Activated naive CD8-positive, alpha-beta T cell treated with anti-CD3 and anti-CD28 coated beads, Interleukin-2, amount 50 U/mL, for 16 hours (primary cell): ENCODE measurements around the gene PTPRO.
"Not testable (repeated sequence)": the region's sequence is repeated elsewhere in the genome, so short reads cannot be mapped to it uniquely, and the experiment has no call there.

Source experiments
- DNase-seq: peaks from one replicate; pipeline ENCODE4 v3.0.0-alpha.2; 2020; ENCODE audit warnings: low read depth, low spot score

Gene PTPRO

DNA sequence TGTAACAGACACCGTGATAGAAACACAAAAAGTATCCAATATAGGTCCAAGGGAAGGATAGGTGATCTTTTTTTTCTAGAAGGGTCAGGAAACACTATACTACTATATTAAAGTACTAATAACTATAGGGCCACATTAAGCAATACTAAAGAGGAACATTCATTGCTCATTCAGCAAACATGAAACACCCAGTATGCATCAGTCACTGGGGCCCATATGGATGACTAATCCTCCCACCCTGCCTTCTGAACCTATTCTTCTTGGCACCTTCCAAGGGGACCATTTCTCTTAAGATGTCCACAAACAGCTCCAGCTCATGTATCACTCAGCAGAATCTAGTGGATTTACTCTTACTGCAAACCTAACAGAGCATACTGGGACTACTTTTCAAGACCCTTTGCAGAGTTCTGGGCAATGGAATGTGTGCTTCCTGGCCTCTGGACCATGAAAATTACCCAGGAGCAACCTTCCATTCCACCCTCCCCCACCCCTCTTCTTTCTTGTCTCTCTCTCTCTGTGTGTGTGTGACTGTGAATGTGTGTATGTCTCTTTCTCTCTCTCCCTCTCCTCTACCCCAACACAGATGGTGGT lies 279.0 kb downstream of the PTPRO start:
- no peak for DNase-seq

DNA sequence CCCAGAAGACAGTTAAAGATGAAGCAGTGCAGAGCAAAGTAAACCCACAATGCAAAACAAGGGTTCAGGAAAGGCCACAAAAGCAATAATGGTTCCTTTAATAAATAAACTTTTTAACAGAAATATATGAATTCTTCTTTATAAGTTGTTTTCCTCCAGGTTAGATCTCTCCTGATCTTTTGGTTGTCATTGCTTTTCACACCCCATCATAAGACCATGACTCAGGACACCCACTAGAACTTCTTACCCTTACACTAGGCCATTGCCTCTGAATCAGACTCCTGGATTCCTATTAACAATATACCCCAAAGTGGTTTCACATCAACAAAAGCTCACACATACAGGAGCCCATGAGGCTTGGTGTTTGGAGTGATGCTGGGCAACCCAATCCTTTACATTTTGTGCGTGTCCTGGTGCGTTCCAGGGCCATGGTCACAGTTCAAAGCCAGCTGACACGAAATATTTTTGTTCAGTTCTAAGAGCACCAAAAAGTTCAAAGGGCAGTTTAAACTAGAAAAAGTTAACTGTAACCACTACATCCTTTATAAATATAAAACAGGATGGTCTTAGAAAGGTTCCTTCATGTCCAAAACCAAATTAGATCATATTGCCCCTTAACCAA lies 279.9 kb downstream of the PTPRO start:
- no peak for DNase-seq

- DNase-seq, result no peak
Measured at GRCh38 chr12:15603474-15604085, 281.3 kb downstream of the PTPRO start.

- no peak for DNase-seq
Measured at GRCh38 chr12:15605881-15606590, 283.7 kb downstream of the PTPRO start.

GRCh38 chr12:15608406-15608805 lies 286.1 kb downstream of the PTPRO start:
- no peak for DNase-seq

- DNase-seq, result no peak
Measured at GRCh38 chr12:15608941-15609340, 286.6 kb downstream of the PTPRO start.

- DNase-seq, result no peak
Measured at GRCh38 chr12:15613981-15614380, 291.7 kb downstream of the PTPRO start.

DNA sequence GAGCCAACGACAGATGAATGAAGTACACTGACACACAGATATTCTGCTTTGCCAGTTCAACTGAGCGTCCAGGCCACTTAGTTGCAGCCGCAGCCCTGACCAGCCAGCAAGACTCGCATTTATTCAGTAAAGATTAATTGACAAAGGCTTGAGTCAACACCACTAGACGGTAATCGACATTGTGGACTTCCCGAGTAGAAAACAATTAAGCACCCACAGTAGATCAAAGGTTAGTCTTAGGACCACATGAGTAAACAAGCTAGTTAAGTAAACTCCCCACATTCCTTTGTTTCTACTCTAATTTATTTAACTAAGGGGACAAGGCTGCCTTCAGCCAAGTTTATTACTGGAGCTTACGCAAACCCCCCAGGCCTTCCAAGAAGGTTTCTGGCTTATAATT lies 294.2 kb downstream of the PTPRO start:
- DNase-seq, result not testable (repeated sequence)

DNA sequence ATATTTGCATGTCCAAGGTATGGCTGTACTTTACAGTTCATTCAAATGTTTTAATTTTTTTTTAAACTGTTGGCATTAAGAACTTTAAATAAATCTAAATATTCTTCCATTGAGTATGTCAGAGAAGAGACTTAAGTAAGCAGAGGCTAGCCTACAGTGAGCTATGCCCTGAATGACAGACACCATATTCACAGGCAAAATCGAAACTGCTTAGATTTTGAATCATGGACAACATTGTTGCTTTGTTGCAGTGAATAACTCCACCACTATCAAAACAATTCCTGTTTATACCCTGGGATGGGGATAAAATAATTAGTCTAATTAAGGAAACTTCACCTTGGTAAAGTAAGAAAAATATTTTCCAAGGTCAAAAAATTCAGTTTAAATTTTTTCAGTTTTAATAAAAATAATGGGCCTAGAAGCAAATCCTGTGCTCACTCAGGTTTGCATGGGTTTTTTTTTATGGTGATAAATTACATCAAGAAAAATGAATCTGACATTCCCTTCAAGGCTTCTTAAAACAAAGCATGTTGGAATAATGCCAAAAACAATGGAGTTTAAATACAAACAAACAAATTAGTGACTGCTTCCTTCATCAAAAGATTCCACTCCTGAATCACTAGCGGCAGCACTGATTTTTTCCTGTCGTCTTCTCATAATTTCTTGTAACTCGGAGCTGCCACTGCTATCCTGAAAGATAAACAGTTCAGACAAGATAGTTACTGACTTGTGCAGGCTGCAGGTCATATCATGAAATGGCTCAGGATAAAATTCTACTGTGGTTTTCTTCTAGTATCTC lies 298.6 kb downstream of the PTPRO start:
- no peak for DNase-seq

- DNase-seq, result no peak
Measured at GRCh38 chr12:15625075-15625474, 302.8 kb downstream of the PTPRO start.

DNA sequence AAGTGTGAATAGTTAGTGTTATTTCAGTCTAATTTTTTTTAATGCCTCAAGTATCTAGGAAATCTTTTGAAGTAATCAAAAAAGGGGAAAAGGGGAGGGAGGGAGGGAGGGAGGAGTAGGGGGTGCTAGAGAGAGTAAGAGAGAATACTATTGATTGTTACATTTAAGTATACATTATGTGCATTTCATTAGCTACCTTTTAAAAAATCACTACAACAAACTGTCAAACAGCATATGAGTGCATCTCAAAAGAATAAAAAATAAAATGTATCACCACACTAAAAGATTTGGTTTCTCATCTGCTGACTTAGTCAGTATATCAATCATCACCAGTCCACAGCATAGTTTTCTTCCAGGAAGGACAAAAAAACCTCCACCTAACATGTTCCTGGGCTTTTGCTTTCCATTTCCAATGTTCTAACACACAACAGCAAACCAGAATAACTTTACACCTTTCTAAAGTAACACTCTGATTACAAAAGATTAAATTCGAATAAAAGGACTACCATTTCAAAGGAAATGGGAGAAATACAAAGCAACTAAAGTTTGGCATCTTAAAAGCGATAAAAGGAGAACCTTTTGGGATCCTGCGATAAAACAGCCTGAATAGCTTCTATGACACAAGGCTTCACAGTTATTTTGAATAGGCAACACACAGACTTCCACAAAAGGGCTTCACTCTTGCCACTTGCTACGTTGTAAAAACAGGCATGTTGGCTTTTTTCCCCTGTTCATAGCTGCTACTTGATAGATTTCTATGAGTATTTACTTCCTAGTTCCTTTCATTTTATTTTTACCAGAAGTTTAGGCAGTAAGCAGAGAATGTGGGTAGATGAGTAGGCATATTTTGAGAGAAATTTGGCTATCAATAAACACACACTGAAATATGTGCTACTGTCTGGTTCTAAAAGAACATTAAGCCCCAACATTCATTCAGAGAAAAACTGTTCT lies 306.0 kb downstream of the PTPRO start:
- no peak for DNase-seq

DNA sequence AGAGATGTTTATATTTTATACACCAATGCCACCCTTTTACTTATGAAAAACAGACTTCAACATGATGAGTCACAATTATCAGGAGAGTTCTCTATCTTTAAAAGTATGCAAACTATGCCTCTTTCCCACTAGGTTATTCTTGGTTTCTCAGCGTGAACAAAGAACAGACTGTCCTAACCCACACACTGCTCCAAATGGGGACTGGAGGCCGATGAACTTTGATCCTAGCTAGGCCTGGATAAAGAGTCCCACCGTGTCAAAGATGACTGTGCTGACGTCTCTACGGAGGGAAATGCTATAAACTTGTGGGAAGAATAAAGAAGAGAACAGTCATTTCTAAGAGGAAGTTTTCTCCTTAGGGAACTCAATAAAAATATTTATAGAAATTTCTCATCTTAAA lies 306.8 kb downstream of the PTPRO start:
- DNase-seq, result no peak

DNA sequence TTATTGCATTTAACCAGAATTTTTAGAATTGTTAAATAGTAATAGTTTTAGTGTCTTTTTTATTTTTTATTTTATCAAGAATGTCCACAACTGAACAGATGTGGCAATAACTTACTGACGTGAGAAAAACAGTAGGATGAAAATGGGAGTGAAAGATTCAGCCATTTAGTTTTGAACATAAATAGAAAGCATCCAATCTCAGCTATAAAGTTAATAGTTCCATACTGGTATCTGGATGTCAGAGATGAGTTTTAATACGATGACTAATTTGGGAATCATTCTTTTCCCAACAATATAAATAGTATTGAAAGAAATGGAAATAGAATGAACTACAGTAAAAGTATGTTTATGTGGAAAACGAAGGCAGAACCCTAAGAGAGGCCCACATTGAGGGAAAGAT lies 307.5 kb downstream of the PTPRO start:
- no peak for DNase-seq

GRCh38 chr12:15631007-15631715 lies 308.9 kb downstream of the PTPRO start:
- DNase-seq, result no peak

DNA sequence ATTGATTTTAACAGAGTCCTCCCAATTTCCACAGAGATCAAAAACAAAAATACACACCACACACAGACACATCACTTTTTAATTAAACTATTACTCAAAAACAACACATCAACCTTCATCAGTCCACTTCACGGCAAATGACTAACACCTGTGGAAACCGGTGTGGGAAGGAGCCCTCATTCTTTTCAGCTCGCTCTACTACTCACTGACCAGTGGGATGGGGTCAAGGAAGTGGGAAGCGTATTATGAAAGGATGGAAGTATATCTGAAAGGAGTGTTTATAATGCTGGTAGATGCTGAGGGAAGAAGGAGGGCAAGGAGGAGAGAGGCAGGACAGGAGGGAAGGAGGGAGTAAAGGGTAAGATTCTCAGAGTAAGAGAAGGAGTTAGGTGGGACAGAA lies 310.4 kb downstream of the PTPRO start:
- DNase-seq, result no peak

DNA sequence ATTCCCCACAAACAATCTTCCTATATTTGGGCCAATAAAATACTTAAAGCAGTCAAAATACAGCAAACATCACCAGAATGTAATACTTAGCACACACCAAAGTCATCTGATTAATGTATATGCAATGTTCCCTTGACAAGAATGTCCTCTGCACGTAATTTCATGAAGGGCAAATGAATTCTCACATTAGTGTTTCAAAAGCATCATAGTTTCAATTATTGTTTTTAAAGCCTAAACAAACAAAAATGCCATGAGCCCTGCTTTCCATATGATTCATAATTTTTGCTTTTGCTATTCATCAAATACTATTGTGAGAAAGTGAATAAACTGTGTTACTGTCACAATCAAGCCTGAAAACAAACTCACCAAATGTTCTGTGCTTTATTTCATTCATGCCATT lies 310.9 kb downstream of the PTPRO start:
- no peak for DNase-seq

DNA sequence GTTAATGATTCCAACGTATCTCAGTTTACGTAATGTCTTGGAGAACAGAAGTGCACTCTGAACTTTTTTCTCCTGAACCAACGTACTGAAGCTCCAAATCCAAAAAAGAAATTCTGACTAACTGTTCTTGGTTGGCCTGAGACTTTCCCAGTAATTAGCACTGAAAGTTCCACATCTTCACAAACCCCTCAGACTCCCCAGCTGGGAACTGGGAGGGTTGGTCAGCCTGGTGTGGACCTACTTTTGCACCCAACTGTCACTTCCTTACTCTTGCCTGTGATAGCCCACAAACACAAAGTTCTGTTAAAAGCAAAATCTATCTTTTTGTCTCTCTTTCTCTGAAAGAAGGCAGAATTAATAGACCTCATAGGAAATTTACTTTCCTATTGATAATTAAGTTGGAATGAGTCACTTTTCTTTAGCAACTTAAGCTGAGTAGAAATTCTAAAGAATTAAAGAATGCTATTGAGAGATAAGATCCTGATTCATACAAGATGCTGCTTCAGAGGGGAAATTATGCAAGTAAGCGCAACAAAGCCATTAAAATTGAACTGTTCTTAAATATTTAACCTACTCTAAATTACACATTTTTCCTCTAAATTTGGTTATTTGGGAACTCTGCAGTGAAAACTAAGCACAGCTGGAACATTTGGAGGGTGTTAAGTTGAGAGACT lies 311.8 kb downstream of the PTPRO start:
- DNase-seq, result no peak

DNA sequence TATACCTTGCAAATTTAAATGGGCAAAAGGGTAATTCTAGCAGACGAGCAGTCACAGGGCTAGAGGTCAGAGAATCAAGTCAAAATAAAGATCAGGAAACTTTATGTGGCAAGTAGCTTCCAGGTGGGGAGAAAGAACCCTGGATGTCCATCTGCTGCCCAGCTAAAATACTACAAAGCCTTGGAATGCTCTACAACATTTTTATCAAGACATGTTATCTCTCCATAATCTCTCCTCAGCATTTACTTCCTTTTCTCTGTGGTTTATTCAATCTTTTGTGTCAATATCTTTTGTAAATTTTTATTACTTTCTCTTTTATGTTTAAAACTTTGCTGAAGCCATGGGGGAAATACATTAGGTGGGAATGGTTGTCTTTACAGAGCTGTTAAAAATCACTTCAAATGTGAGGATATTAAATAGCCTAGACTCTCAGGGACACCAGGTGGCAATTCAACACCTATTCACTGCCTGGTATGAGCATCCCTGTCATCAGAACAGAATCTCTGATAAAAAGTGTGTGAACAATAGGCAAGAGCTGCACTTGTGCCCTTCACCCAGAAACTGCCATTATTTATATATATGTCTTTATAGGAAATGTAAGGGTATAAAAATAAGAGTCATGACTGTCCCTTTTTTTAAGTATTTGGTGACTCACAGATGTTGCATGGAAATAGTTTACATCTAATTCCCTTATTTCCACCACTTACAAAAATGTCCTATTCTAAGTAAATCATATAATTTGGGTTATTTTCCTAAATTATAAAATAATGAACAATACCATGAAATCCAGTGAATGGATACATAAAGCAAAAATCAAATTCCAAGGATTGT lies 314.0 kb downstream of the PTPRO start:
- no peak for DNase-seq

DNA sequence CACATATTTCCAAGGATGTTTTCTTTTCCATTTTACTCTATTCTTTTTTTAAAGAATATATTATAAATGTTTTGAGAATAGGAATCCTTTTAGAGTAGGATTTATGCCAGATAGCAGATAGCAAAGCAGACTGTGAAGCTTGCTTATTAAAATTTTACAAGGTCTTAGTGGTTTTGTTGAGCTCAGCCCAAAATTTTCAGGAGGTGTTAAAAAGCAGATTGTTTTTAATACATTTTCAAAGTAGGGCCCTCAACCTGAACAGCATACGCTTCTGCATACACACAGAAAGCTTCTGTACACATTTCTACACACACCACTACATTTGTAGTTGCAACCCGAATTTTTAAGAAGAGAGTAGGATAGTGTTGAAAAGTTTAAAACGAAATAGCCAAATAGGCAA lies 315.9 kb downstream of the PTPRO start:
- DNase-seq, result no peak
